Measurements from ENCODE around the gene FAM170A.

- TF ChIP-seq MAX (IDR thresholded peaks at IDR 0.05), result no peak
- TF ChIP-seq TCF12 (IDR thresholded peaks at IDR 0.05; ENCODE audit: low read depth), result no peak
- TF ChIP-seq EGR1 (IDR thresholded peaks at IDR 0.05), result no peak
- no peak for TF ChIP-seq NFIC (IDR thresholded peaks at IDR 0.05)
- TF ChIP-seq ZBTB7A (IDR thresholded peaks at IDR 0.05; ENCODE audit: low read depth), result no peak
- no peak for TF ChIP-seq EP300 (IDR thresholded peaks at IDR 0.05; ENCODE audit: borderline replicate concordance)
- no peak for TF ChIP-seq TEAD4 (IDR thresholded peaks at IDR 0.05)
- TF ChIP-seq REST (IDR thresholded peaks at IDR 0.05; ENCODE audit: low read depth), result no peak
- no peak for TF ChIP-seq TAF1 (IDR thresholded peaks at IDR 0.05; ENCODE audit: low read depth)
- no peak for TF ChIP-seq CREB1 (IDR thresholded peaks at IDR 0.05; ENCODE audit: low read depth)
- TF ChIP-seq RAD21 (IDR thresholded peaks at IDR 0.05; ENCODE audit: low read depth), result no peak
Observed at GRCh38 chr5:119631660-119632059, 2.3 kb downstream of the FAM170A start.
